ENCODE data around the gene NALCN. TPM values are rescaled to one million over a fixed set of nuclear protein-coding genes. Genes with fewer than 3 reads are reported as not detected.

The NALCN gene
- total RNA-seq, 1 experiment from 2014 or later = 0.52 TPM

DNA sequence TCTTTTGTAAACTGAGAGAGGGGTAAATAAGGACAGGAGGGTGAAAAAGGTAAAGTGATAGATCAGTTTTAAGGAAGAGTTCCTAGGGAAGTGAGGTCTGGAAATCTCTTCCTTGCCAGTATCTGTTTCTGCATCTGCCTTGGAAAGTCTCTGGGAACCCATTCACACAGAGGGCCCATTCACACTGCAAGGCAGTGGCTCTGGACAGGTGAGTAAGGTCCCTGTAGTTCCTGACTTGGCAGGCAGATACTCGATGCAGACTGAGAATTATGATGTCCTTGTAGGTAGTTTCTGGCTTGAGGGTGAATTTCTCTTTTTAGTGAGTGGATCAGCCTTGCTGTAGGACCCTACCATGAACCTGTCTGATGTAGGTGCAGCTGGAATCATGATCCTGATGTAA, 293.3 kb downstream of the NALCN start:
- DNase-seq (ENCODE audit: low spot score) = no peak
- H3K9me3 ChIP-seq (ENCODE audit: low read depth, low read length, poor library complexity, severe bottlenecking) = no peaks in the 10 kb centered on the region
- no peaks in the 10 kb centered on the region for H3K4me1 ChIP-seq (ENCODE audit: insufficient read depth, low read length, poor library complexity, severe bottlenecking)
- peaks cover 8% of the 10 kb centered on the region for H3K27me3 ChIP-seq (replicated peaks; ENCODE audit: insufficient read depth, low read depth, low read length, poor library complexity)
- no peak for TF ChIP-seq EZH2 (IDR thresholded peaks at IDR 0.05; ENCODE audit: borderline replicate concordance, low read depth, low read length, poor library complexity, severe bottlenecking)
- TF ChIP-seq, protein P1, sequence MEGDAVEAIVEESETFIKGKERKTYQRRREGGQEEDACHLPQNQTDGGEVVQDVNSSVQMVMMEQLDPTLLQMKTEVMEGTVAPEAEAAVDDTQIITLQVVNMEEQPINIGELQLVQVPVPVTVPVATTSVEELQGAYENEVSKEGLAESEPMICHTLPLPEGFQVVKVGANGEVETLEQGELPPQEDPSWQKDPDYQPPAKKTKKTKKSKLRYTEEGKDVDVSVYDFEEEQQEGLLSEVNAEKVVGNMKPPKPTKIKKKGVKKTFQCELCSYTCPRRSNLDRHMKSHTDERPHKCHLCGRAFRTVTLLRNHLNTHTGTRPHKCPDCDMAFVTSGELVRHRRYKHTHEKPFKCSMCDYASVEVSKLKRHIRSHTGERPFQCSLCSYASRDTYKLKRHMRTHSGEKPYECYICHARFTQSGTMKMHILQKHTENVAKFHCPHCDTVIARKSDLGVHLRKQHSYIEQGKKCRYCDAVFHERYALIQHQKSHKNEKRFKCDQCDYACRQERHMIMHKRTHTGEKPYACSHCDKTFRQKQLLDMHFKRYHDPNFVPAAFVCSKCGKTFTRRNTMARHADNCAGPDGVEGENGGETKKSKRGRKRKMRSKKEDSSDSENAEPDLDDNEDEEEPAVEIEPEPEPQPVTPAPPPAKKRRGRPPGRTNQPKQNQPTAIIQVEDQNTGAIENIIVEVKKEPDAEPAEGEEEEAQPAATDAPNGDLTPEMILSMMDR (conservative IDR thresholded peaks at IDR 0.05; ENCODE audit: low read depth, low read length) = no peak
- CTCF ChIA-PET = no interaction called here
- BruUV-seq (replicated peaks) = no TSS peak
- intact Hi-C loops (cut with micrococcal nuclease; ENCODE audit: unreplicated experiment) = loop anchor here (10.0 kb wide), 1 partner anchor 608 kb away; no protein-coding TSS in a partner anchor
- POLR2A ChIA-PET (ENCODE audit: low non-redundant PET) = no interaction called here
- H3K27ac ChIP-seq (ENCODE audit: low read depth, low read length, poor library complexity, severe bottlenecking) = no peak overlapping the region
- H3K36me3 ChIP-seq (ENCODE audit: insufficient read depth, low read length, poor library complexity, severe bottlenecking) = no peaks in the 10 kb centered on the region
- no peak overlapping the region for H3K4me3 ChIP-seq (ENCODE audit: low read depth, low read length, poor library complexity, severe bottlenecking)

DNA sequence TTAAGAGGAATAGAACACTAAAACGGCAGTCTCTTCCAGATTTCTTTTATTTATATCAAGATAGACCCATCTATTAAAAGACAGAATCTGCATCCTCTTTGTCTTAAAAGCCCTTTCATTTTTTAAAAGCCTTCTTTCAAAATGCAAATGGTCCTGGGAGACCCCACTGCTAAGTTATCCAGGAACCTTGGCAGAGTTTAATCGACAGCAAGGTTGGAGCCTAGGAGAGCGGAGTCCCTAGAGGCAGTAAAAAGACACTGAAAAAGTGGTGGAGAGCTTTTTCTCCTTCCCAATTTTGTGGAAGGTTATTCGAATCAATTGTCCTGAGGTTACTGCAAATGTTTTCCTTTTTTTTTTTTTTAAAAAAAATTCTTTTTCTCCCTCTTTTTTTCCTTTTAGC, 294.7 kb downstream of the NALCN start:
- Histone ChIP-seq H3K9me3 (ENCODE audit: low read depth, low read length, poor library complexity, severe bottlenecking) (no peaks in the 10 kb centered on the region), H3K4me1 (ENCODE audit: insufficient read depth, low read length, poor library complexity, severe bottlenecking) (peaks cover 10% of the 10 kb centered on the region), H3K27me3 (replicated peaks; ENCODE audit: insufficient read depth, low read depth, low read length, poor library complexity) (peaks cover 8% of the 10 kb centered on the region), H3K27ac (ENCODE audit: low read depth, low read length, poor library complexity, severe bottlenecking) (no peak overlapping the region), H3K36me3 (ENCODE audit: insufficient read depth, low read length, poor library complexity, severe bottlenecking) (no peaks in the 10 kb centered on the region), H3K4me3 (ENCODE audit: low read depth, low read length, poor library complexity, severe bottlenecking) (no peak overlapping the region)
- CTCF ChIA-PET = interaction anchor here (0.6 to 0.7 kb wide), 2 partner anchors 399 to 610 kb away, joined by 3 to 4 read pairs; no protein-coding TSS in a partner anchor
- POLR2A ChIA-PET (ENCODE audit: low non-redundant PET) = no interaction called here
- BruUV-seq (replicated peaks) = no TSS peak
- no peak for DNase-seq (ENCODE audit: low spot score)
- intact Hi-C loops (cut with micrococcal nuclease; ENCODE audit: unreplicated experiment) = loop anchor here (10.0 kb wide), 1 partner anchor 607 kb away; no protein-coding TSS in a partner anchor
- TF ChIP-seq, protein P1 (conservative IDR thresholded peaks at IDR 0.05; ENCODE audit: low read depth, low read length) = no peak
- no peak for TF ChIP-seq EZH2 (IDR thresholded peaks at IDR 0.05; ENCODE audit: borderline replicate concordance, low read depth, low read length, poor library complexity, severe bottlenecking)

DNA sequence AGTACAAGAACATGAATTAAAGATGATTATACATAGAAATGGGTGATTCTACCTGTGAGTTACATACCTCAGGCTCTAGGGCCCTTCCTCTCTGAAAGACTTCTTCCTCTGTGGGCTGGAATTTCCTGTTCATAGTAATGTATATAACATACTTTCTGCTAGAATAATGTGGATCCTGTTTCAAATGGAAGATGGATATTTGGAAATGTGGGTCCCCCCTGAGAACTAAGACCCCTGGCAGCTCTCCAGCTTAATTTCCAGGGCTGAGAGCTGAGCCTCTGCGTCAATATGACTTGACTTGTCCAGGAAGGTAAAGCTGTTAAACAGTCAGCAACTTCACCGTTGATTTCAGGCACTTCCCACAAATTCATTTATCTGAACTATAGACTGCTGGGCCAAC, 296.3 kb downstream of the NALCN start:
- no peak overlapping the region for H3K4me3 ChIP-seq (ENCODE audit: low read depth, low read length, poor library complexity, severe bottlenecking)
- peaks cover 8% of the 10 kb centered on the region for H3K27me3 ChIP-seq (replicated peaks; ENCODE audit: insufficient read depth, low read depth, low read length, poor library complexity)
- POLR2A ChIA-PET (ENCODE audit: low non-redundant PET) = no interaction called here
- H3K9me3 ChIP-seq (ENCODE audit: low read depth, low read length, poor library complexity, severe bottlenecking) = no peaks in the 10 kb centered on the region
- H3K4me1 ChIP-seq (ENCODE audit: insufficient read depth, low read length, poor library complexity, severe bottlenecking) = peaks cover 24% of the 10 kb centered on the region
- no peak overlapping the region for H3K27ac ChIP-seq (ENCODE audit: low read depth, low read length, poor library complexity, severe bottlenecking)
- no TSS peak for BruUV-seq (replicated peaks)
- TF ChIP-seq EZH2 (IDR thresholded peaks at IDR 0.05; ENCODE audit: borderline replicate concordance, low read depth, low read length, poor library complexity, severe bottlenecking) = no peak
- TF ChIP-seq, protein P1 (conservative IDR thresholded peaks at IDR 0.05; ENCODE audit: low read depth, low read length) = no peak
- DNase-seq (ENCODE audit: low spot score) = no peak
- intact Hi-C loops (cut with micrococcal nuclease; ENCODE audit: unreplicated experiment) = loop anchor here (10.0 kb wide), 1 partner anchor 605 kb away; no protein-coding TSS in a partner anchor
- CTCF ChIA-PET = no interaction called here
- H3K36me3 ChIP-seq (ENCODE audit: insufficient read depth, low read length, poor library complexity, severe bottlenecking) = no peaks in the 10 kb centered on the region
